GM21576 (cell line): ENCODE results near the gene ARHGEF25.
"Not testable (repeated sequence)": the region's sequence is repeated elsewhere in the genome, so short reads cannot be mapped to it uniquely, and the experiment has no call there.

ENCODE experiments used
- ATAC-seq: cut with Tn5 transposase; IDR thresholded peaks from one replicate; pipeline ENCODE4 v1.9.1; 2021; ENCODE audit warnings: mild to moderate bottlenecking, moderate library complexity; ENCODE audit not compliant: unreplicated experiment

ARHGEF25 gene

GRCh38 chr12:57585156-57585555 is 26.1 kb upstream of the ARHGEF25 start:
- no peak for ATAC-seq

DNA sequence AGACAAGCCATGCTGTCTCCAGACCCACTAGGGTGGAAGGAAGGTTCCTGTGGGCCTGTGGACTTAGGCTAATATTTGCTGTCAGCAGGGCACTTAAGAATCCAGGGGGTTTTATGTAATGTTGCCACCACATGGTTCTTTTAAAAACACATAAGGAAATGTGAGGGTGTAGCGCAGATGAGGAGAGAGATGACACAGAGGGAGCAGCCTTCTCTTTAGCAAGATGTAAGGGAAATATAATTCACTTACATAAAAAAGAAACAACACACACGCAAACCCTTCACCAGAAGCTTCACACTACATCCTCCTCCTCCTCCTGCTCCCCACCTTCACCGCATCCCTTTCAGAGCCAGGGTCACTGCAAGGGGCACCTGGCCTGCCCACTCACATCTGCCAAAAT is 25.1 kb upstream of the ARHGEF25 start:
- ATAC-seq = no peak

DNA sequence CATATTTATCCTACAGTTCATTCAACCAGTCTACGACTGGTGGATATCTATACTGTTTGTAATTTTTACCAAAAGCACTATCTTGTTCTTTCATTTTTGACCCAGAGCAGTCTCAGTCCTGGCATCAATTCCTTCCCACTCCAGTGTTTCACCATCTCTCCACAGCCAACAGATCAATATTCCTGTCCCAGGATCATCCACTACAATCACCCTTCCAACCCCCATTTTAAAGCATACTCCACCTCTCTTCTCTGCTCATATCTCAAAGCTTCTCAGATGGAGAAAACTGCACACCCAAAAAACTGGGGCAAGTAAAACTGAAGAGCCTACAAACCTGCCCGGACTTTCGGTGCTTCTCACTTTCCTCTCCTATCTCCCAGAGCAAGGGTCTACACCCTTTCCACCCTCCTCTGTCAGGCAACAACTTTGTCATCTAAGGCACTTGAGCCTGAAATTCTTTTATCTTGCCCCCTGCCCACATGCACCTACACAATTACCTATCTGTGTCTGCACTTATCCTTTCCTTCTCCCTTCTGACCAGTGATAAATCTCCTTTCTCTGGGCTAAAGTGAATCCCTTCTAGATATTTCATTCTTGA is 24.3 kb upstream of the ARHGEF25 start:
- ATAC-seq = no peak

DNA sequence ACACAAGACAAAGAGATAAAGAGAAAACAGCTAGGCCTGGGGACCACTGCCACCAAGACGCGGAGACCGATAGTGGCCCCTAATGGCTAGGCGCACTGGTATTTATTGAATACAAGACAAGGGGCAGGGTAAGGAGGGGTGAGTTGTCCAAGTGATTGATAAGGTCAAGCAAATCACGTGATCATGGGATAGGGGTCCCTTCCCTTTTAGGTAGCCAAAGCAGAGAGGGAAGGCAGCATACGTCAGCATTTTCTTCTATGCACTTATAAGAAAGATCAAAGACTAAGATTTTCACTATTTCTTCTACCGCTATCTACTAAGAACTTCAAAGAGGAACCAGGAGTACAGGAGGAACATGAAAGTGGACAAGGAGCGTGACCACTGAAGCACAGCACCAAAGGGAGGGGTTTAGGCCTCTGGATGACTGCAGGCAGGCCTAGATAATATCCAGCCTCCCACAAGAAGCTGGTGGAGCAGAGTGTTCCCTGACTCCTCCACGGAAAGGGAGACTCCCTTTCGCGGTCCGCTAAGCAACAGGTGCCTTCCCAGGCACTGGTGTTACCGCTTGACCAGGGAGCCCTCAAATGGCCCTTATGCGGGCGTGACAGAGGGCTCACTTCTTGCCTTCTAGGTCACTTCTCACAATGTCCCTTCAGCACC is 22.2 kb upstream of the ARHGEF25 start:
- not testable (repeated sequence) for ATAC-seq

- ATAC-seq = no peak
Measured at GRCh38 chr12:57590479-57590863, 20.8 kb upstream of the ARHGEF25 start.

- ATAC-seq = peak; percentile 89
Measured at GRCh38 chr12:57590864-57591781, 20.1 kb upstream of the ARHGEF25 start, which contains the start of gene PIP4K2C. PIP4K2C (plus strand) TSS chr12:57591192; CDS start chr12:57591290, 98 bp downstream.

GRCh38 chr12:57591782-57592325 is 19.4 kb upstream of the ARHGEF25 start:
- ATAC-seq = no peak

DNA sequence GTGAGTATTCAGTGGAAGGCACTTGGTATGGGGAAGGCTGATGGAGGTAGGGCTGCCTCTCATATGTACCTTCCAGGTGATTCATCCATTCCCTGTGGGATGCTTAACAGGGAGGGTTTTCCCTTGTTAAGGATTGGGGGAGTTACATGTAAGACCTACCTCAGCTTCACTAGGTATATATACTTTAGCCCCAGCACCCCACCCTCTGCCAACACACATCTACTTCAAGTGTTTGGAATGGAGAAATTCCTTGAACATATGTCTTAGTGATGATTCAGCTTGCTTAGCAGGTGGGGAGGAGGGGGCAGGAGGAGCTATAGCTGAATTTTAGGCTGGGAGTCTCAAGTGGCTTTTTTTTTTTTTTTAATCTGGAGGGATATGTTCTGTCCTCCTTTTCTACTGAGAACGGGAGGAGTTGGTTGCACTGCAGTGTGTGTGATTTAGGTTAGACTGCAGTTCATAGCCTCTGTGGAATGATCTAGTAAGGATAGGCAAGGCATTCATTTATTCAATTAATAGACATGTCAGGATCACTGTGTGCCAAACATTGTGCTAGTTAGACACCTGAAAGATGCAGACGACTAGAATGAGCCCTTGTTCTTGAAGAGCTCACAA is 18.6 kb upstream of the ARHGEF25 start:
- ATAC-seq = no peak

- no peak for ATAC-seq
Measured at GRCh38 chr12:57593187-57593586, 18.0 kb upstream of the ARHGEF25 start.

- ATAC-seq = no peak
Measured at GRCh38 chr12:57600395-57600794, 10.8 kb upstream of the ARHGEF25 start.

GRCh38 chr12:57602544-57602943 is 8.7 kb upstream of the ARHGEF25 start:
- no peak for ATAC-seq

- ATAC-seq = no peak
Measured at GRCh38 chr12:57603324-57603723, 7.9 kb upstream of the ARHGEF25 start.

DNA sequence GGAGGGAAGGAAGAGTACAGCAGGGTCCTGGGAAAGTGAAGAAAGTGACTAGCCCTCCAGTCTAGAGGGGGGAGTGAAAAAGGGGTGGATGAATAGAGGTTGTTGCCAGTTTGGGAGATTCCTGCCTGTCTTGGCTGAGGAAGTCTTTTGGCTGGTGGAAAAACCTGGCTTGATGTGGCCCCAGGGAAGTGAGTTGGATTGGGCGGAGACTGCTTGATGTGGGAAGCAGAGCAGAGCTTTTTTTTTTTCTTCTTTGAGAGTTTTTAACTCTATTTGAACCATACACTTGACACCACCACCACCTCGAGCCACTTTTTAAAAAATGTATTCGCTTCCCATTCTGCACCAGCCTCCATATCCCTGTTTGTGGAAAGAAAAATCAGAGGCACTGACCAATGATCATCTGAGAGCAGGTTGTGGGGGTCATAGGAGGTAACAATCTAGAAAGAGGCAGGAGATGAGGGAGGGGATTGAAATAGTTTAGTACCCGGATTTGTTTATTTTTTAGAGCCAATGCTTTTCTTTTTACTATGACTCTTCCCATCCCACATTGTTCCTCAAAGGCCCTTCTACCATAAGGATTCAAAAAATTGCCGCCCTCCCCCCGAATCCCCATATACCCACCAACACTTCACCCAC is 7.3 kb upstream of the ARHGEF25 start:
- no peak for ATAC-seq

GRCh38 chr12:57604454-57604991 is 6.7 kb upstream of the ARHGEF25 start, which contains the start of gene DTX3:
DTX3 (plus strand) TSS chr12:57604824; CDS start chr12:57606518, 1,694 bp downstream.
- no peak for ATAC-seq

DNA sequence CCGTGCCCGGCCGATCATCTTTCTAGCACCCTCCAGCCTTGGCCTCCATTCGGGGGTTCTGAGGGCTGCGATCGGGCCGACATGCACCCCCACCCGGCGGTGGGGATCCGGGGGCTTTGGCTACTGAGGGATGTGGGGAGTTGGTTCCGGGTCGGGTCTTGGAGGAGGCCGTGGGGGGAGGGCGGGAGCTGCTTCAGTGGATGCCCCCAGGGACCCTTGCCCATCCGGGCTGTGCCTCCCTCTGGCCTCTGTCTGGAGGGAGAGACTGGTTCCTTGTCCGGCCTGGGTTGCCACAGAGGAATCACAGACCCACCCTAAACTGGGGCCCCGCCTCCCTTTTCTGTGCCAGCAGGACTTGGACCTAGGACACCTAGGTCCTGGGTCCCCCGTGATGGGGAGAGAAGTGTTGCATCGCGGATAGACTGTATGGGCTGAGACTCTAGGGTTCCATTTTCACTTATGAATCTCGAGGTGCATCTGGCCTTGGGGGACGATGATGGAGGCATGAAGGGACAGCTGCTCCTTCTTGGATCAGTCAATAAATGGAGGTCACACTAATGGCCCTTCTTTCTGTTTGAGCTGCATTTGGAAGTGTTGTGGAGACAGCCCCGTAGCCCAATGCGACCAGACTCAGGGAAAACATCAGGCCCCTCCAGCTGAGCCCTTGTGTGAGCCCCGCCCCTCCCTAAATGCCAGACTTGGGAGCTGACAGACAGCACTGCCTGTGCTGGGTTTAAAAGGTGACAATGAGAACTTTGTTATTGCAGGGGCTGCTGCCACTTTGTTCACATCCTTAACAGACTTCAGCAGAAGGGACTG is 6.0 kb upstream of the ARHGEF25 start:
- ATAC-seq = no peak

DNA sequence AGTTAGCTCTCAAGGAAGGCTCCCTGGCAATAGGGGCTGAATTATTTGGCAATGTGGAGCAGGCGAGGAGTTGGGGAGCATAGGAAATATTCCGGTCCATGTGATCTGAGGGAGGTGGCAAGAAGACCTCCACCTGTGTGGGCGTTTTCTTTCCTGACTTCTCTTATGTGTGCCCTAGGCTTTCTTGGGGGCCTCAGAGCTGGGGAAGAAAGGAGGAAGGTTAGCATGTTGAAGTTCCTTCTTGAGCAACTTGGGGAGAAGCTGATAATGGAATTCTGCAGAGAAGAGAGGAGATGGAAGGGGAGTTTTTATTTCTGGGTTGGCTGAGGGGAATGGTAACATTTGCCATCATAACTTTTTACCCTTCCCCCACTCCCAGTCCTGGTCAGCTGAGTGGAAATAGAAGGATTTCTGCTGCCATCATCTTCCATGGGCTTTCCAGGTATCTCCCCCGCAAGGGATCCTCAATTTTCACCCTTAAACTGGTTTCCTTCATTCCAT is 5.4 kb upstream of the ARHGEF25 start:
- ATAC-seq = no peak

- no peak for ATAC-seq
Measured at GRCh38 chr12:57606399-57606798, 4.8 kb upstream of the ARHGEF25 start.

GRCh38 chr12:57606821-57607220 is 4.4 kb upstream of the ARHGEF25 start:
- no peak for ATAC-seq
